TTC549 (cell line): ENCODE results near the gene CERS4.
"Not testable (repeated sequence)": the region's sequence is repeated elsewhere in the genome, so short reads cannot be mapped to it uniquely, and the experiment has no call there.

Experiments used
- FAIRE-seq: peaks from 2 replicates; lab custom pipeline; 2012; peaks lifted over from hg19 to GRCh38; lab: Jason Lieb, UNC

The CERS4 gene

DNA sequence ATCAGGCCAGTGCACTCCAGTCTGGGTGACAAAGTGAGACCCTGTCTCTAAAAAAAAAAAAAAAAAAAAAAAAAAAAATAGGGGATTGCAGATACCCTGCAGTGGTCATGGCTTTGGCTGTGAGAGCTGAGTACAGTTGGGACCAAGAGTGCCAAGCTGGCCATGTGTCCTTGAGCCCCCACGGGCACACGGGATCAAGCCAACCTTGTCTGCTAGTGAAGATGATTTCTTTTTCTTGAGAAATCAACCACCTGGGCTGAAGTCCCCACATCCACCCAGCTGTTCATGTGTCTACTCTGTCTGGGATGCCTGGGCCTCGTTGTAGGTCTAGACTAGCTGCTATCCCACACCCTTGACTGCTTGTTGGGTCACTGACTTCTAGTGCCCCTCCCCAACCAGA, 34.0 kb downstream of the CERS4 start:
- FAIRE-seq = no peak

DNA sequence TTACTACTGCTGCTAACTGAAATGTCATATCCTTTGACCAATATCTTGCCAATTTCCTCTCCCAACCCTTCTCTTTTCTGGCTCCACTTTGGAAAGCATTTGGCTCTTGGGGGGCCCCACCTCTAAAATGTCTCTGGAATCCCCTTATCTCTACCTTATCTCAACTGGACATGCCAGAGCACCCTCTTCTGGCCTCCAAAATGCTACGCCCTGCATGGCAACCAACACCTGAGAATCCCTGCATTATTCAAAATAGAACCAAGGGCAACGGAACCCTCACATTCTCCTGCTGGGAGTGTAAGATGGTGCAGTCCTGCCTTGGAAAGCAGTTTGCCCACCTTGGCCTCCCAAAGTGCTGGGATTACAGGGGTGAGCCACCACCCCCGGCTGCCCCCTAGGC, 35.3 kb downstream of the CERS4 start:
- FAIRE-seq = no peak

DNA sequence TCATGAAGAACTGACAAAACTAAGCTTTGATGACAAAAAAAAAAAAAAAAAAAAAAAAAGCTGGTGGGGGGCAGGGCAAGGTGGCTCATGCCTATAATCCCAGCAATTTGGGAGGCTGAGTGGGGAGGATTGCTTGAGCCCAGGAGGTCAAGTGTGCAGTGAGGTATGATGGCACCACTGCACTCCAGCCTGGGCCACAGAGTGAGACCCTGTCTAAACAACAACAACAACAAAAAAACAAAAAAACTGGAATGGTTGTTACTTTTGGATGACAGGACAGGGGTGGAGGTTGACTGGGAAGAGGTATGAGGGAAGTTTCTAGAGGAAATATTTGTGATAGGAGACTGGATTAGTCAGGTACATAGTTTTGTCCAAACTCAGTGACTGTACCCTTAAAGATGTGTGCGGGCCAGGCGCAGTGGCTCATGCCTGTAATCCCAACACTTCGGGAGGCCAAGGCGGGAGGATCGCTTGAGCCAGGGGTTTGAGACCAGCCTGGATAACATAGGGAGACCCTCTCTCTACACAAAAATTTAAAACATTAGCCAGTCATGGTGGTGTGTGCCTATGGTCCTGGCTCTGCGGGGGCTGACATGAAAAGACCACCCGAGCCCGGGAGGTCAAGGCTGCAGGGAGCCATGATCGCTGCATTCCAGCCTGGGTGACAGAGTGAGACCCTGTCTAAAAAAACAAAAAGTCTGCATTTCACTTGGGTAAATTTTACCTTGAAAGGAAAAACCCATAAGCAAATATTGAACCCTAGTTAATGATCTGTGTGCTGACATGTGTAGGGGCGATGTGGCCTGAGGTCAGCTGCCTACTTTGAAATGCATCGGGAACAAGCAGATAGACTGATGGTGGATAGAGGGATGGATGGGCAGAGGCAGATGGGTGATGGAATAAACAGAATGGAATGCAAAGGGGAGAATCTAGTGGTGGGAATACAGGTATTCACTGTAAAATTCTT, 37.0 kb downstream of the CERS4 start:
- no peak for FAIRE-seq

DNA sequence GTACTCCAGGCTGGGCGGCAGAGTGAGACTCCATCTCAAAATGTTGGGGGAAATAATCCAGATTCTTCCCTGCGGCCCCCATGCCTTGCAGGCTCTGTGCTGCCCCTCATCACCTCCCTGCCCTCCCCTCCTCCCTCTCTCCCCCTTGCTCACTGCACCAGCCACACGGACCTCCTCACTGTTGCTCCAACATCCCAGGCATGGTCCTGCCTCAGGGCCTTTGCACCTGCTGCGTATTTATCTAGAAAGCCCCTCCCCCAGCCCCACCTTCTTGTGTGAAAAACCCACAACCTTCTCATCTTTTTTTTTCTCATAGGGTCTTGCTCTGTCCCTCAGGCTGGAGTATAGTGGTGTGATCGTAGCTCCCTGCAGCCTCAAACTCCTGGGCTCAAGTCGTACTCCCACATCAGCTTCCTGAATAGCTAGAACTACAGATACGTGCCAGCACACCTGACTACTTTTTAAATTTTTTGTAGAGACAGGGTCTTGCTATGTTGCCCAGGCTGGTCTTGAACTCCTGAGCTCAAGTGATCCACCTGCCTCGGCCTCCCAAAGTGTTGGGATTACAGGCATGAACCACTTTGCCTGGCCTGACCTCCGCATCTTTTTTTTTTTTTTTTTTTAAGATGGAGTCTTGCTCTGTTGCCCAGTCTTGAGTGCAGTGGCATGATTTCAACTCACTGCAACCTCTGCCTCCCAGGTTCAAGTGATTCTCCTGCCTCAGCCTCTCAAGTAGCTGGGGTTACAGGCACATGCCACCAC, 38.1 kb downstream of the CERS4 start:
- FAIRE-seq = not testable (repeated sequence)

DNA sequence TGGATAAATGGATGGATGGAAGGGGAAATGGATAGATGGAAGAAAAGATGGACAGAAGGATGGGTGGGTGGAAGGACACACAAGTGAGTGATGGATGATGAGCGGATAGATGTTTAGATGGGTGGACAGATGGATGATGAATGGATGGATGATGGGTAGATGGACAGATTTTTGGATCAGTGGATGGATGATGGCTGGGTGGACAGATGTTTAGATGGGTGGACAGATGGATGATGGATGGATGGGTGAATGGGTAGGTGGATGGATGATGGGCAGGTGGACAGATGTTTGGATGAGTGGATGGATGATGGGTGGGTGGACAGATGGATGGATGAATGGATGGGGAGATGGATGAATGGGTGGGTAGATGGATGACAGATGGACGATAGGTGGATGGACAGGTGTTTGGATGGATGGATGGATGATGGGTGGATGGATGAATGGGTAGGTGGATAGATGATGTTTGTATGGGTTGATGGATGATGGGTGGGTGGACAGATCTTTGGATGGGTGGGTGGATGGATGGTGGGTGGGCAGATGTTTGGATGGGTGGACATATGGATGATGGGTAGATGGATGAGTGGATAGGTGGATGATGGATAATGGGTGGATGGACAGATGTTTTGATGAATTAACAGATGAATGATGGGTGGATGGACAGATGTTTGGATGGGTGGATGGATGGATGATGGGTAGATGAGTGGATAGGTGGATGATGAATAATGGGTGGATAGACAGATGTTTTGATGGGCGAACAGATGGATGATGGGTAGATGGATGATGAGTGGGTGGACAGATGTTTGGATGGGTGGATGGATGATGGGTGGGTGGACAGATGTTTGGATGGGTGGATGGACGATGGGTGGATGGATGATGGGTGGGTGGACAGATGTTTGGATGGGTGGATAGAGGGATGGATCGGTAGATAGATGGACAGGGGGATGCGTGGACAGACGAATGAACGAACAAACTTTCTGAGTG, 39.5 kb downstream of the CERS4 start:
- FAIRE-seq = no peak

DNA sequence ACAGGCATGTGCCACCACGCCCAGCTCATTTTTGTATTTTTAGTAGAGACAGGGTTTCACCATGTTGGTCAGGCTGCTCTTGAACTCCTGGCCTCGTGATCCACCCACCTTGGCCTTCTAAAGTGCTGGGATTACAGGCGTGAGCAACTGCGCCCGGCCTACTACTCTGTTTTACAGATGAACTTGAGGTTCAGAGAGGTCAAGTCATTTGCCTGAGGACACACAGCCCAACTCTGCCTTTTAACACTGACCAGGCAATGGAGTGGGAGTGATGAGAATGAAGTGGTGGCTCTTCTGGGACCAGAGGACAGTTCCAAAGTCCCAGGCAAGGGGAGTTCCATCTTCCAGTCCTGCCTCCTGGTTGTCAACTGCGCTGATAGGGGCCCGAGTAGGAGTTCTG, 41.4 kb downstream of the CERS4 start:
- no peak for FAIRE-seq

DNA sequence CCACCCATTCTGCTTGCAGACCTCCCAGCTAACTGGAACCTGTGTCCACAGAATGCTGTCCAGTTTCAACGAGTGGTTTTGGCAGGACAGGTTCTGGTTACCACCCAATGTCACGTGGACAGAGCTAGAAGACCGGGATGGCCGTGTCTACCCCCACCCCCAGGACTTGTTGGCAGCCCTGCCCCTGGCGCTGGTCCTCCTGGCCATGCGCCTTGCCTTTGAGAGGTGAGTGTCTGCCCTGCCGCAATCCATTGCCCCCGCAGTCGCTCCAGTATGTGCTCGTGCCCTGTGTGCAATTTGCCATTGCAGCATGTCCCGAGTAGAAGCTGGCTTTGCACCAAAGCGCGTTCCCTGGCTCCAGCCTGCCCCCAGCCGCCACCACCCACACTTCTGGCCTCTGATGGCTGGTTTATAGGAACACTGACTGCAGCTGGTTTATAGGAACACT, 41.9 kb downstream of the CERS4 start:
- no peak for FAIRE-seq

DNA sequence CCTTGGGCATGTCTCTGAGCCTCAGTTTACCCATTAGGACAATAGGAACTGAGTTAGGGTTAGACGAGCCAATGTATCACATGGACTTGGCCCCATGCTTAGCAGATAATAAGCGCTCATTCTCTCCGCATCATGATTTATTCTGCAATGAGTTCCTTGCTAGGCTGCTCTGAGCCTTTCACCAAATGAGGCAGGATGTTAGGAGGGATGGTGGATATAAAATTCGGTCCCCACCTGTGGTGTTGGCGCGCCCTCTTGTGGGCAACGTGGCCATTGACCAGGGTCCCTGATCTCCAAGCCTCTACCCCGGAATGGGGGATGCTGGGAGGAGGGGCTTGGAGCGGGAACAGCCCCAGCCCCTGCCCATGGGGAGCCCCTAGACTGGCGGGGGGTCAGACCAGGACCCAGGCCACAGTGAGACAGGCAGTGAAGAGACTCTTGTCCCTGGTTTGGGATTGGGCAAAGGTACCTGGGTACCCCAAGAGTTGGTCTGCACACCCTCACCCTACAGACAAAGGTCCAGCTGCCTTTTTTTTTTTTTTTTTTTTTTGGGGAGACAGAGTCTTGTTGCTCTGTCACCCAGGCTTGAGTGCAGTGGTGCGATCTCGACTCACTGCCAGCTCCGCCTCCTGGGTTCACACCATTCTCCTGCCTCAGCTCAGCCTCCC, 43.9 kb downstream of the CERS4 start:
- peak; percentile 7 for FAIRE-seq

DNA sequence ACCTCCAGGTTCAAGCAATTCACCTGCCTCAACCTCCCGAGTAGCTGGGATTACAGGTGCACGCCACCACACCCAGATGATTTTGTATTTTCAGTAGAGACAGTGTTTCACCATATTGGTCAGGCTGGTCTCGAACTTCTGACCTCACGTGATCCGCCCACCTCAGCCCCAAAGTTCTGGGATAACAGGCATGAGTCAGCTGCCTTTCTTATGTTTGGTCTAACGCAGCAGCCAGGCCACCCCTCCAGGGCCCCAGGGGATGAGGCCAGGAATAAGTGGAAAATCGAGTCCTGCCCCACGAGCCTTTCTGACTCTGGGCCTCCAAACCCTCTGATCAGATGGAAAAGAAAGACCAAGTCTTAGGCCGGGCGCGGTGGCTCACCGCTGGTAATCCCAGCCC, 44.5 kb downstream of the CERS4 start:
- FAIRE-seq = no peak

DNA sequence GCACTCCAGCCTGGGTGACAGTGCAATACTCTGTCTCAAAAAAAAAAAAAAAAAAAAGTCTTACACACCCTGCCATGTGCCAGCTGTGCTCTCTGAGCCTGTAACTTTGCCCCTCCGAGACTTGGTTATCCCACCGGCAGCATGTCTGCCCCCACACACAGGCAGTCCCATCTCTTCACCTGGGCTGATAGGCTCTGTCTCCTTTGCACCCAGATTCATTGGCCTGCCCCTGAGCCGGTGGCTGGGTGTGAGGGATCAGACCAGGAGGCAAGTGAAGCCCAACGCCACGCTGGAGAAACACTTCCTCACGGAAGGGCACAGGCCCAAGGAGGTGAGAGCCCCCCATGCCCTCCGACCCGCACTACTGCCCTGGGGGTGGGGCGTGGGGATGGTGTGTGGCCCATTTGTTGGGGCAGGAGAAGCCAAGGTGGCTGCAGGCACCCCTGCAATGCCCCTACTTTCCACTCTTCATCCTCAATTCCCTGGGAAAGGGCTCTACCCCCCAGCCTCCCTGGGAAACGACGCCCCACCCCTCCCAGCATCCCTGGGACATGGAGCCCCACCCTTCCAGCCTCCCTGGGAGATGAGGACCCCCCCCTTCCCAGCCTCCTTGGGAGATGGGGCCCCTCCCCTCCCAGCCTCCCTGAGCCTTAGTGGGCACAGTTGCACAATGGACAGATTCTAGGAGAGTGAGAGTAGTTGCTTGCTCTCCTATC, 45.3 kb downstream of the CERS4 start:
- no peak for FAIRE-seq

DNA sequence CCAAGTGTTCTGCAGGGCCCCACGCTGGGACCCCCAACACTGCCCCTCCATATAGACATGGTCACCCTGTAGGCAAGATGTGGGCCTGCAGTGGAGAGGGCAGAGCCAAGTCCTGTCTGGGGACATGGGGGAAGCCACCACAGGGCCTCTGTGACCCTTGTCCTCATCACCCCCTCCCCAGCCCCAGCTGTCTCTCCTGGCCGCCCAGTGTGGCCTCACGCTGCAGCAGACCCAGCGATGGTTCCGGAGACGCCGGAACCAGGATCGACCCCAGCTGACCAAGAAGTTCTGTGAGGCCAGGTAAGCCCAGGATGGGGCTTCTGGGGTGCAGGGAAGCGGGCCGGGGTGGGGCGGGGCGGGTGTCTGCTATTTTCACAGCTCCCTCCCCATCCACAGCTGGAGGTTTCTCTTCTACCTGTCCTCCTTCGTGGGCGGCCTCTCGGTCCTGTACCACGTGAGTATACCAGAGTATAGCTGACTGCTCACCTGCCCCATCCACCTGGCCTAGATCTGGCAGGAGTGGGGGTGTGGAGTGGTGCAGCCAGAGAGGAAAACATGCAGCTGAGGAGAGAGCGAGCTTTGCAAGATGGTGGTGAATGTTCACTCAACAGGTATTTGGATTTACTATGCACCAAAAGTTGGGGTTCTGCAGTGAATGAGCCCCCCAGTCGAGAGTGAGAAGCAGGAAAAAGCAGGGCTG, 46.4 kb downstream of the CERS4 start:
- FAIRE-seq = no peak

DNA sequence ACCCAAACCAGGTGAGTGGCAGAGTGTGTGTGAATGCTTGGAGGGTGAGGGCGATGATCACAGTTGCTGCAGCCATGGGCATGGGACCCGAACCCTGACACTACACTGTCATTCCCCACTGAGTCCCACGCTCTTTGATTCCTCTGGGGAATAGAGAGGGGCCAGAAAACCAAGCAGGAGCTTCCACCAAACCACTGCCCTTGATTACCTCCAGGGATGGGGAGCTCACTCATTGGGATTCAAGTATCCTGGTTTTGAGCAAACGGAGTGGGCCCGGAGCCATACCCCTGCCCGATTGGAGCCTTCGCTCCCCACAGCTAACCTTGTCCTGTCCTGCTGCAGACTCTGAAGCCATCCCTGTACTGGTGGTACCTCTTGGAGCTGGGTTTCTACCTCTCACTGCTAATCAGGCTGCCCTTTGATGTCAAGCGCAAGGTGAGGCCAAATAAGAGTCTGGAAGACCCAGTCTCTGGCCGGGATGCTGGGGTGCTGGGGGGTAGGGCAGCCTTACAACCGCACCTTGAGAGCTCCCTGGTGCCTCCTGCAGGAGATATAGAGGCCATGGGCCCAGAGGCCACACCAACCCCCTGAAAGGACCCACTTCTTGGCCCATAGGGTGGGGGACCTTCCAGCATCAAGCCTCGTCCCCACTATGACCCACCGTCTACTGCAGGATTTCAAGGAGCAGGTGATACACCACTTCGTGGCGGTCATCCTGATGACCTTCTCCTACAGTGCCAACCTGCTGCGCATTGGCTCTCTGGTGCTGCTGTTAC, 47.3 kb downstream of the CERS4 start:
- no peak for FAIRE-seq

DNA sequence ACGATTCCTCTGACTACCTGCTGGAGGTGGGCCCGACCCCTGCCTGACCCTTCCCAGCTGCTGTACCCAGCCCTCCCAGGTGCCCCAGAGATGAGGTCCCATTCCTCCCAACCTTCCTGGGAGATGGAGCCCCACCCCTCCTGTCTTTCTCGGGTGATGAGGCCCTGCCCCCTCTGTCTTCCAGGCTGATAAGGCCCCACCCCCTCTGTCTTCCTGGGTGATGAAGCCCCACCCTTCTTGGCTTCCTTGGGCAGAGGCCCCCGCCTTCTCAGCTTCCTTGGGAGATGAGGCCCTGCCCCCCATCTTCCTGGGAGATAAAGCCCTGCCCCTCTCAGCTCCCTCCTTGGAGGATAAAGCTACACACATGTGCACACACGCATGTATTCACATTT, 47.9 kb downstream of the CERS4 start:
- no peak for FAIRE-seq

DNA sequence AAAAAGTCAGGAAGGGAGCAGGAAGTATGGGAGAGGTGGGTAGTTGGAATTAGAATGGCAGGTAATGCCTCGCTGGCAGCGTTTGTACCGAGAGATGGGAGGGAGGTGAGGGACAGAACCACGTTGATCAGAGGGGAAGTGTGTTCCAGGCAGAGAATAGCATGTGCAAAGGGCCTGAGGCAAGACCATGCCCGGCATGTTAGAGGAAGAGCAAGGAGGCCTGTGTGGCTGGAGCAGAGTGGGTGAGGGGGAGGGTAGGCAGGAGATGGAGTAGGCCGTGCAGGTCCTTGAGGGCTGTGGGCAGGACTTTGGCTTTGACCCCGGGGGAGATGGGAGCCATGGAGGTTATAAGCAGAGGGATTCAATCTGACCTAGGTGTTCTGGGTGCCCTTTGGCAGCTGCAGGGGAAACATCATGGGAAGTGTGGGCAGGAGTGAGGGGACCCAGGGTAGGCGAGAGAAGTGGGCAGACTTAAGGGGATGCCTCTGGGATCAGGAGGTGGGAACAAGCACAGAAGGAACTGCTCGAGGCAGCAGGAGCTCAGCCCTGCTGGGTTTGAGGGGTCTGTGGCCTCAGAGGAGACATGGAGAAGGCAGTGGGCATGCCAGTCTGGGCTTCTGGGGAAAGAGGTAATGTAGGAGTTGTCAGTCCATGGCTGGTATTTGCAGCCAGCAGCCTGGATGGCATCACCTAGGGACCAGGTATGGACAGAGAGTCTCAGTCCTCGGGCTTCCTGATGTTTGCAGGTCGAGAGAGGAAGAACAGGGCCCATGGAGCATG, 50.2 kb downstream of the CERS4 start:
- no peak for FAIRE-seq

DNA sequence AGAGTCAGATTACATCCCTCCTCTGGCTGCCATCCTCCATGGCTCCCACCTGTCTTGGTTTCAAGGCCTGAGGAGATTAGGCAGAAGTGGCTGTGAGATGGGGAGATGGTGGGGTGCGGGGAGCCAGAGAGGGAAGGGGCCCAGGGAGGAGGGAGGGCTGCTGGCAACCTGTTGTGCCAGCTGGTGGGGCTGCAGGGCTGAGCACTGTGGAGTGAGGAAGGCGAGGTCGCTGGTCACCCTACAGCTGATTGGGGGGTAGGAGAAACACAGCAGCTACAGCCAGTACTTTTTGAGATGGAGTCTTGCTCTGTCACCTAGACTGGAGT, 50.7 kb downstream of the CERS4 start:
- no peak for FAIRE-seq

DNA sequence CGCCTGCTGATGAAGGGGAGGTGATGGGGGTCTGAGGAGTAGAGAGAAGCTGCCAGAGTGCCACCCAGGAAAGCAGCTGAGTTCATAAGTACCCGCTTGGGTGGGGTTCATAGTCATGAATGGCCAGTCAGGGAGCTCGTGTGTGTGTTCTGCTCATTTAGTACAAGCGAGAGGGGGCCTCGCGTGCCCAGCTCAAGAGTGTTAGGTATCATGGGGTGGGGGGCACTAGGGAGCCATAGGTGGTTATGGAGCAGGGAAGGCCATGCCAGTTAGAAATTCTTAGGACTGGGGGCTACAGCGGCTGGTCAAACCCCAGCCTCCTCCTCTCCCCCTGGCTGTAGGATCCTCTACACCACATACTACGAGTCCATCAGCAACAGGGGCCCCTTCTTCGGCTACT, 52.2 kb downstream of the CERS4 start:
- no peak for FAIRE-seq

DNA sequence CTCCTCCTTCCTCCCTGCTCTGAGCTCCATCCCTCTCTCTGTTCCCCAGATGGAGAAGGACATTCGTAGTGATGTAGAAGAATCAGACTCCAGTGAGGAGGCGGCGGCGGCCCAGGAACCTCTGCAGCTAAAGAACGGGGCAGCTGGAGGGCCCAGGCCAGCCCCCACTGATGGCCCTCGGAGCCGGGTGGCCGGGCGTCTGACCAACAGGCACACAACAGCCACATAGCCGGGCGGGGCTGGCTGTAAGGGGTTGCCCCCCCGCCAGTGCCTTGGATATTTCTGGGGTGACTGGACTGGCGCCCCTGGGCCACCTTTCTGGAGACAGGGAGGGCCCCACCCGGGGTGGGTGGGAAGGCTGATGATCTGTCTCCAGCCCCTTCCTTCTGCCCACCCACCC, 52.7 kb downstream of the CERS4 start:
- FAIRE-seq = no peak

DNA sequence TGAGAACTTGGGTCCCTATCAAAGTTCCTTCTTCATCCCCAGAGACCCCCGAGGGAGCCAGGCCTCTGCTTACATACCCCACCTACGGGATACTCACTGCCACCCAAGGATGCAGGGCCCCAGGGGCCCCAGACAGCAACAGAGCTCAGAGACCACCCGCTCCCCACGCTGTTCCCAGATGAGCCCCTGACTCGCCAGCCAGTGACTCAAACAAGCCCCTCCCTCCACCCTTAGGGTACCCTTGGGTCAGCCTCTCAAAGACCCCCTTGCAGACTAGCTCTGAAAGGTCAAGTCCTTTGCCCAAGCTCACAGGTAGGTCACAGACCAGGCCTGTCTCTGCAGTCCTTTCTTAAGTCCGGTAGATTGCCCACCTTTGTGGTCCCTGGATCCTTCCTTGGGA, 53.3 kb downstream of the CERS4 start:
- FAIRE-seq = no peak

DNA sequence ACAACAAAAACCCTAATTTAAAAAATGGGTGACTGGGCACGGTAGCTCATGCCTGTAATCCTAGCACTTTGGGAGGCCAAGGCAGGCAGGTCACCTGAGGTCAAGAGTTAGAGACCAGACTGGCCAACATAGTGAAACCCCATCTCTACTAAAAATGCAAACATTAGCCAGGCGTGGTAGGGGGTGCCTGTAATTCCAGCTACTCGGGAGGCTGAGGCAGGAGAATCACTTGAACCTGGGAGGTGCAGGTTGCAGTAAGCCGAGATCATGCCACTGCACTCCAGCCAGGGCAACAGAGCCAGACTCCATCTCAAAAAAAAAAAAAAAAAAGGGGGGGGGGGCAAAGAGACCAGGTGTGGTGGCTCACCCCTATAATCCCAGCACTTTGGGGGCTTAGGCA, 55.1 kb downstream of the CERS4 start:
- FAIRE-seq = not testable (repeated sequence)
